ENCODE data around the gene ITSN2. TPM values are rescaled to one million over a fixed set of nuclear protein-coding genes. Genes with fewer than 3 reads are reported as not detected.

The ITSN2 gene
- total RNA-seq, 1 donor from 2014 or later = 10.4 TPM

DNA sequence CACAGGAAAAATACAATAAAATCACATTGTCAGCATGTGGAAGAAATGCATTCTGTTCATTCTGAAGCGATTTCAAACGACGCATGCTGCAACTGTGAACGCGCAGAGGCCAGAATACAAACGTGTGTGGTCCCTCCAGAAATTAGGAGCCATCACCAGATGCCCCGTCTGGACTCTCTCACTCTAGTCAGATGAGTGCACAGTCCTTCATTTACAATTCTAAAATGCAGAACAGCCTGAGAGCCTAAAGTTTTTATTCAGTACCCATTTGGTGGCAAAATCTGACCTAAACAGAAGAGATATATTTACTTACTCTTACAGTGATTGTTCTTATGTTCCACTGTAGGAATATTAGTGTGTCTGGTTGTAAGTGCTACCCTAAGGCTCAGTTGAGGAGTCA lies 148.9 kb downstream of the ITSN2 start:
- Mint-ChIP-seq H3K27ac (no peak overlapping the region), H3K4me3 (no peak overlapping the region), H3K36me3 (peaks cover 8% of the 10 kb centered on the region), H3K9me3 (no peaks in the 10 kb centered on the region), H3K4me1 (peaks cover 6% of the 10 kb centered on the region), H3K27me3 (ENCODE audit: insufficient read depth, low read depth) (peaks cover 2% of the 10 kb centered on the region)
- Histone ChIP-seq H3K36me3 (no peaks in the 10 kb centered on the region), H3K79me2 (ENCODE audit: low read depth) (no peaks in the 10 kb centered on the region), H4K20me1 (ENCODE audit: low read depth) (no peaks in the 10 kb centered on the region), H3K27ac (no peak overlapping the region), H3K4me1 (no peaks in the 10 kb centered on the region), H3K27me3 (no peaks in the 10 kb centered on the region), H3K9ac (no peak overlapping the region), H3F3A (ENCODE audit: low read depth) (no peaks in the 10 kb centered on the region), H3K4me3 (no peak overlapping the region), H2AFZ (replicated peaks) (no peak overlapping the region), H3K4me2 (no peak overlapping the region), H3K9me3 (ENCODE audit: low read depth) (no peaks in the 10 kb centered on the region)
- no peak for DNase-seq (ENCODE audit: low spot score)
- TF ChIP-seq EZH2phosphoT487 (IDR thresholded peaks at IDR 0.05) = no peak

DNA sequence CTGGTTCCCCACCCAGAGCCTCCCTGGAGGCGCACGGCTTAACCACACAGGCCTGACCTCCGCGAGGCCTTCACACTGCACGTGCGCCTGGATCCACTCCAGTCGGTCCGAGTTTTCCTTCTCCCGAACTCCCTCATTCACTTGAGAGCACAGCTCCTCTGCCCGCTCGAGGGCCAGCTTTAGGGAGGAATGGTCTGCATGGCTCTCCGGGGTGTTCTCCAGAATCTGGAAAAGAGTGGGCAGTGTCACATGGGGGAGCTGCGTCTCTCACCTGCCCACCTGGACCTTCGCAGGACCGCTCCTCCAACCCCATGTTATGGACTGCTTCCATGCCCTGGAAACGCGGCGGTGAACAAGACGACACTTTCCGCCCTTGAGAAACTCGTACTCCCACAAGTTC lies 149.6 kb downstream of the ITSN2 start:
- Mint-ChIP-seq H3K36me3 (peaks cover 5% of the 10 kb centered on the region), H3K27ac (no peak overlapping the region), H3K27me3 (ENCODE audit: insufficient read depth, low read depth) (peaks cover 2% of the 10 kb centered on the region), H3K4me1 (peaks cover 10% of the 10 kb centered on the region), H3K9me3 (no peaks in the 10 kb centered on the region), H3K4me3 (no peak overlapping the region)
- Histone ChIP-seq H3K9ac (no peak overlapping the region), H3F3A (ENCODE audit: low read depth) (no peaks in the 10 kb centered on the region), H4K20me1 (ENCODE audit: low read depth) (no peaks in the 10 kb centered on the region), H3K9me3 (ENCODE audit: low read depth) (no peaks in the 10 kb centered on the region), H2AFZ (replicated peaks) (no peak overlapping the region), H3K36me3 (no peaks in the 10 kb centered on the region), H3K27me3 (no peaks in the 10 kb centered on the region), H3K79me2 (ENCODE audit: low read depth) (no peaks in the 10 kb centered on the region), H3K4me2 (no peak overlapping the region), H3K4me3 (no peak overlapping the region), H3K4me1 (no peaks in the 10 kb centered on the region), H3K27ac (no peak overlapping the region)
- no peak for DNase-seq (ENCODE audit: low spot score)
- TF ChIP-seq, protein P1, sequence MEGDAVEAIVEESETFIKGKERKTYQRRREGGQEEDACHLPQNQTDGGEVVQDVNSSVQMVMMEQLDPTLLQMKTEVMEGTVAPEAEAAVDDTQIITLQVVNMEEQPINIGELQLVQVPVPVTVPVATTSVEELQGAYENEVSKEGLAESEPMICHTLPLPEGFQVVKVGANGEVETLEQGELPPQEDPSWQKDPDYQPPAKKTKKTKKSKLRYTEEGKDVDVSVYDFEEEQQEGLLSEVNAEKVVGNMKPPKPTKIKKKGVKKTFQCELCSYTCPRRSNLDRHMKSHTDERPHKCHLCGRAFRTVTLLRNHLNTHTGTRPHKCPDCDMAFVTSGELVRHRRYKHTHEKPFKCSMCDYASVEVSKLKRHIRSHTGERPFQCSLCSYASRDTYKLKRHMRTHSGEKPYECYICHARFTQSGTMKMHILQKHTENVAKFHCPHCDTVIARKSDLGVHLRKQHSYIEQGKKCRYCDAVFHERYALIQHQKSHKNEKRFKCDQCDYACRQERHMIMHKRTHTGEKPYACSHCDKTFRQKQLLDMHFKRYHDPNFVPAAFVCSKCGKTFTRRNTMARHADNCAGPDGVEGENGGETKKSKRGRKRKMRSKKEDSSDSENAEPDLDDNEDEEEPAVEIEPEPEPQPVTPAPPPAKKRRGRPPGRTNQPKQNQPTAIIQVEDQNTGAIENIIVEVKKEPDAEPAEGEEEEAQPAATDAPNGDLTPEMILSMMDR (IDR thresholded peaks at IDR 0.05) = no peak
- TF ChIP-seq EZH2phosphoT487 (IDR thresholded peaks at IDR 0.05) (no peak), EZH2 (IDR thresholded peaks at IDR 0.05) (no peak)

DNA sequence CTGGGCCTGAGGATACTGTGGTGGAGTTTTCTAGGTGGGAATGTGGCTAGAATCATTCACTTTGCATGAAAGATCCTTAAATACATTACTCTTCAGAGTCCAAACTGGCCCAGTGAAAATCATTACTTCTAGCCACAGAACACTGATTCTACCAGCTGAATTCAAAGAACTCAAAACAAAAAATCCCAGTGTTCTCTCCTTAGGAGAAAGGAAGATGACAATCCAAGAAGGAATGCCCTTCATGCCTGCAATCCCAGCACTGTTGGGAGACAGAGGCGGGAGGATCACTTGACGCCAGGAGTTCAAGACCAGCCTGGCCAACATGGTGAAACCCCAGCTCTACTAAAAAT lies 150.3 kb downstream of the ITSN2 start:
- Histone ChIP-seq H3K27me3 (no peaks in the 10 kb centered on the region), H3F3A (ENCODE audit: low read depth) (no peaks in the 10 kb centered on the region), H3K36me3 (no peaks in the 10 kb centered on the region), H3K9ac (no peak overlapping the region), H3K9me3 (ENCODE audit: low read depth) (no peaks in the 10 kb centered on the region), H3K27ac (no peak overlapping the region), H4K20me1 (ENCODE audit: low read depth) (no peaks in the 10 kb centered on the region), H3K4me1 (no peaks in the 10 kb centered on the region), H2AFZ (replicated peaks) (no peak overlapping the region), H3K79me2 (ENCODE audit: low read depth) (no peaks in the 10 kb centered on the region), H3K4me3 (no peak overlapping the region), H3K4me2 (no peak overlapping the region)
- Mint-ChIP-seq H3K27me3 (ENCODE audit: insufficient read depth, low read depth) (peaks cover 2% of the 10 kb centered on the region), H3K4me3 (no peak overlapping the region), H3K4me1 (peaks cover 13% of the 10 kb centered on the region), H3K36me3 (peaks cover 5% of the 10 kb centered on the region), H3K9me3 (no peaks in the 10 kb centered on the region), H3K27ac (no peak overlapping the region)
- no peak for DNase-seq (ENCODE audit: low spot score)
- TF ChIP-seq EZH2 (IDR thresholded peaks at IDR 0.05) (no peak), EZH2phosphoT487 (IDR thresholded peaks at IDR 0.05) (no peak)
- TF ChIP-seq, protein P1 (IDR thresholded peaks at IDR 0.05) = no peak

DNA sequence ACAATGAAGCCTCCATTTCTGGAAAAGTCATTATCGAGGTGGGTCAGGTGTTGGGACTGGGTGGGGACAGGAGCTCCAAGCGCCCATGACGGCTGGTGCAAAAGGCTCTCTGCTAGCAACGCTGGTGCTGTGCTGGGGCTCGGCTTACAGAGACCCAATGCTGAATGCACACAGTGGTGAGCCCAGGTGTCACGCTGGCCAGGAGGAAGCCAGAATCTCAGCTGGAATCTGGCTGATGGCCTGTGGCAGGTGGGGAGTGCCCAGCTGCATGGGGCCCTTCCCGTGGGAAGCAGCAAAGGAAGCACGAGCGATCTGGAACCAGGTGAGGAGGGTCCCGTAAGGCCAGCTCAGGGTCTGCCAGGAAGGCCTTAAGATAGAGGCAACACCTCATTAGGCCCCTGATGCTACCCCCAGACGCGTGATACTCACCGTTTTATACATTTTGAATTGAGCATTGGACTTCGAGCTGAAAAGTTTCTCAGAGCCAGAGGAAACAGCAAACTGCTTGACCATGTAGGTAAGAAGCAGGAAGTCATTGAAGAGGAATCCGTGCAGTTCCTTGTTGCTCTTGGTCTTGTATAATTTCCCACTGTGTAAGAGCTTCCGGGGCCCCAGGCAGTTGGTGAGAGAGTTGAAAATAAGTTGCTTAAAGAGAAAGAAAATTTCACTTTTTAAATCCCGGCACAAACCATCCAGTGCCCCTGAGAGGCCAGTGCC lies 150.8 kb downstream of the ITSN2 start:
- Histone ChIP-seq H3K27me3 (no peaks in the 10 kb centered on the region), H3K79me2 (ENCODE audit: low read depth) (no peaks in the 10 kb centered on the region), H4K20me1 (ENCODE audit: low read depth) (no peaks in the 10 kb centered on the region), H3K9me3 (ENCODE audit: low read depth) (no peaks in the 10 kb centered on the region), H3F3A (ENCODE audit: low read depth) (no peaks in the 10 kb centered on the region), H3K4me3 (no peak overlapping the region), H2AFZ (replicated peaks) (no peak overlapping the region), H3K36me3 (no peaks in the 10 kb centered on the region), H3K4me2 (no peak overlapping the region), H3K4me1 (no peaks in the 10 kb centered on the region), H3K27ac (no peak overlapping the region), H3K9ac (no peak overlapping the region)
- no peak for TF ChIP-seq EZH2phosphoT487 (IDR thresholded peaks at IDR 0.05)
- TF ChIP-seq, protein P1 (IDR thresholded peaks at IDR 0.05) = no peak
- no peak for TF ChIP-seq EZH2 (IDR thresholded peaks at IDR 0.05)
- Mint-ChIP-seq H3K4me3 (no peak overlapping the region), H3K4me1 (peaks cover 13% of the 10 kb centered on the region), H3K9me3 (no peaks in the 10 kb centered on the region), H3K27me3 (ENCODE audit: insufficient read depth, low read depth) (peaks cover 2% of the 10 kb centered on the region), H3K36me3 (peaks cover 5% of the 10 kb centered on the region), H3K27ac (no peak overlapping the region)
- DNase-seq (ENCODE audit: low spot score) = no peak

Data from neural progenitor cell (in vitro differentiated cells).